IMR-90 (cell line): Measurements from ENCODE around the gene SLC6A17.

Experiments used
- CEBPB ChIP-seq: IDR thresholded peaks from 2 replicates; pipeline ENCODE4 v1.6.1; 2012; ENCODE audit warnings: low read depth, low read length, improper control_type of control experiment
- CHD1 ChIP-seq: IDR thresholded peaks from 2 replicates; pipeline ENCODE4 v1.6.1; 2012; ENCODE audit warnings: low read depth, low read length, improper control_type of control experiment
- FOS ChIP-seq: fragments of 150-350 bp; IDR thresholded peaks from 2 replicates; pipeline ENCODE4 v1.6.1; 2016; ENCODE audit warnings: low read depth, low read length
- MAFK ChIP-seq: IDR thresholded peaks from 2 replicates; pipeline ENCODE4 v1.6.1; 2012; ENCODE audit warnings: low read depth, low read length, improper control_type of control experiment
- MXI1 ChIP-seq: IDR thresholded peaks from 2 replicates; pipeline ENCODE4 v1.6.1; 2012; ENCODE audit warnings: low read depth, mild to moderate bottlenecking, low read length, moderate library complexity, borderline replicate concordance
- NFE2L2 ChIP-seq: fragments of 150-350 bp; IDR thresholded peaks from 2 replicates; pipeline ENCODE4 v1.6.1; 2016; ENCODE audit warnings: low read depth, mild to moderate bottlenecking, low read length
- POLR2A ChIP-seq: IDR thresholded peaks from 2 replicates; pipeline ENCODE4 v1.6.1; 2012; ENCODE audit warnings: mild to moderate bottlenecking, low read depth, low read length
- RAD21 ChIP-seq: IDR thresholded peaks from 2 replicates; pipeline ENCODE4 v1.6.1; 2012; ENCODE audit warnings: low read length, improper control_type of control experiment
- RFX5 ChIP-seq: IDR thresholded peaks from 2 replicates; pipeline ENCODE4 v1.8.0; 2012; ENCODE audit warnings: low read depth, mild to moderate bottlenecking, low read length, moderate library complexity
- SMC3 ChIP-seq: fragments of 150-350 bp; IDR thresholded peaks from 2 replicates; pipeline ENCODE4 v1.6.1; 2016; ENCODE audit warnings: low read depth, mild to moderate bottlenecking, antibody characterized with exemption, low read length, moderate library complexity
- TF ChIP-seq, protein P1 (sequence below): conservative IDR thresholded peaks from 2 replicates; pipeline ENCODE4 v1.5.1; 2012; ENCODE audit warnings: mild to moderate bottlenecking, low read depth, low read length, improper control_type of control experiment
- TF ChIP-seq, protein P2 (sequence below): fragments of 150-350 bp; IDR thresholded peaks from 2 replicates; pipeline ENCODE4 v1.6.1; 2017; ENCODE audit warnings: mild to moderate bottlenecking, antibody characterized with exemption, low read length, low read depth

DNA sequence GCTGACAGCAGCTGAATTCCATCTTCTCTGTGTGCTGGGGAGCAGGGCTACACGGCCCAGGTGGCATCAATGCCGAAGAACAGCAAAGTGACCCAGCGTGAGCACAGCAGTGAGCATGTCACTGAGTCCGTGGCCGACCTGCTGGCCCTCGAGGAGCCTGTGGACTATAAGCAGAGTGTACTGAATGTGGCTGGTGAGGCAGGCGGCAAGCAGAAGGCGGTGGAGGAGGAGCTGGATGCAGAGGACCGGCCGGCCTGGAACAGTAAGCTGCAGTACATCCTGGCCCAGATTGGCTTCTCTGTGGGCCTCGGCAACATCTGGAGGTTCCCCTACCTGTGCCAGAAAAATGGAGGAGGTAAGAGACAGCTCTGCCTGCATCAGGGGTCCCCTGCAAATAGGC lies 16.6 kb downstream of the SLC6A17 start:
- TF ChIP-seq, protein P1, sequence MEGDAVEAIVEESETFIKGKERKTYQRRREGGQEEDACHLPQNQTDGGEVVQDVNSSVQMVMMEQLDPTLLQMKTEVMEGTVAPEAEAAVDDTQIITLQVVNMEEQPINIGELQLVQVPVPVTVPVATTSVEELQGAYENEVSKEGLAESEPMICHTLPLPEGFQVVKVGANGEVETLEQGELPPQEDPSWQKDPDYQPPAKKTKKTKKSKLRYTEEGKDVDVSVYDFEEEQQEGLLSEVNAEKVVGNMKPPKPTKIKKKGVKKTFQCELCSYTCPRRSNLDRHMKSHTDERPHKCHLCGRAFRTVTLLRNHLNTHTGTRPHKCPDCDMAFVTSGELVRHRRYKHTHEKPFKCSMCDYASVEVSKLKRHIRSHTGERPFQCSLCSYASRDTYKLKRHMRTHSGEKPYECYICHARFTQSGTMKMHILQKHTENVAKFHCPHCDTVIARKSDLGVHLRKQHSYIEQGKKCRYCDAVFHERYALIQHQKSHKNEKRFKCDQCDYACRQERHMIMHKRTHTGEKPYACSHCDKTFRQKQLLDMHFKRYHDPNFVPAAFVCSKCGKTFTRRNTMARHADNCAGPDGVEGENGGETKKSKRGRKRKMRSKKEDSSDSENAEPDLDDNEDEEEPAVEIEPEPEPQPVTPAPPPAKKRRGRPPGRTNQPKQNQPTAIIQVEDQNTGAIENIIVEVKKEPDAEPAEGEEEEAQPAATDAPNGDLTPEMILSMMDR: no peak
- TF ChIP-seq POLR2A (no peak), MXI1 (no peak), RFX5 (no peak), RAD21 (no peak), CEBPB (no peak), FOS (no peak), SMC3 (no peak), NFE2L2 (no peak), CHD1 (no peak), MAFK (no peak)
- TF ChIP-seq, protein P2, sequence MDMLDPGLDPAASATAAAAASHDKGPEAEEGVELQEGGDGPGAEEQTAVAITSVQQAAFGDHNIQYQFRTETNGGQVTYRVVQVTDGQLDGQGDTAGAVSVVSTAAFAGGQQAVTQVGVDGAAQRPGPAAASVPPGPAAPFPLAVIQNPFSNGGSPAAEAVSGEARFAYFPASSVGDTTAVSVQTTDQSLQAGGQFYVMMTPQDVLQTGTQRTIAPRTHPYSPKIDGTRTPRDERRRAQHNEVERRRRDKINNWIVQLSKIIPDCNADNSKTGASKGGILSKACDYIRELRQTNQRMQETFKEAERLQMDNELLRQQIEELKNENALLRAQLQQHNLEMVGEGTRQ: no peak
